HEK293 (cell line): ENCODE measurements around the gene RFLNA.

Experiments used
- CTCF ChIA-PET: fragments of 350-600 bp; formaldehyde crosslinking; extraction: SDS; loops from one replicate; lab custom pipeline; 2021; ENCODE audit warnings: antibody characterized with exemption; lab: Yijun Ruan, JAX
- POLR2A ChIA-PET: fragments of 300-600 bp; formaldehyde crosslinking; extraction: SDS; loops from one replicate; lab custom pipeline; 2020; ENCODE audit warnings: antibody characterized with exemption, inconsistent platforms; lab: Yijun Ruan, JAX
- H3K27ac ChIP-seq: fragments of 200-500 bp; sonication (Bioruptor generic); 2 replicates; pipeline ENCODE4 v1.5.1; 2014; ENCODE audit warnings: low read depth, low read length, control low read depth, inconsistent platforms; ENCODE audit errors: extremely low read depth
- H3K36me3 ChIP-seq, 2 experiments: fragments of 200-500 bp in 1 of 2; sonication (Bioruptor generic) in 1 of 2; 1 replicate in 1 of 2; 2 replicates in 1 of 2; pipeline ENCODE4 v1.5.1; 2014 to 2017; ENCODE audit warnings: inconsistent platforms in 2 of 2, low read length in 2 of 2; ENCODE audit not compliant: control insufficient read depth in 2 of 2, insufficient read depth in 1 of 2
- H3K4me1 ChIP-seq: fragments of 200-500 bp; sonication (Bioruptor generic); 2 replicates; pipeline ENCODE4 v1.5.1; 2014; ENCODE audit warnings: mild to moderate bottlenecking, low read length, inconsistent platforms; ENCODE audit not compliant: control insufficient read depth, insufficient read depth
- H3K4me3 ChIP-seq: 2 replicates; pipeline ENCODE4 v1.5.1; 2011; ENCODE audit warnings: low read depth, mild to moderate bottlenecking, control low read depth, low read length, moderate library complexity
- H3K9me3 ChIP-seq: fragments of 200-500 bp; sonication (Bioruptor generic); 2 replicates; pipeline ENCODE4 v1.5.1; 2014; ENCODE audit warnings: low read depth, low read length, inconsistent platforms; ENCODE audit not compliant: control insufficient read depth, insufficient read depth
- CTCF ChIP-seq: fragments of 450-650 bp; formaldehyde crosslinking; IDR thresholded peaks from 2 replicates; pipeline ENCODE4 v1.5.1; 2016; ENCODE audit warnings: missing biosample characterization, missing genetic modification characterization
- EGR2 ChIP-seq: fragments of 450-650 bp; formaldehyde crosslinking; IDR thresholded peaks from 2 replicates; pipeline ENCODE4 v1.5.1; 2016; ENCODE audit warnings: low read depth, missing biosample characterization, missing genetic modification characterization
- KLF1 ChIP-seq: fragments of 450-650 bp; formaldehyde crosslinking; IDR thresholded peaks from 2 replicates; pipeline ENCODE4 v1.5.1; 2016; ENCODE audit warnings: missing biosample characterization, missing genetic modification characterization
- WT1 ChIP-seq: fragments of 450-650 bp; formaldehyde crosslinking; IDR thresholded peaks from 2 replicates; pipeline ENCODE4 v1.5.1; 2016; ENCODE audit warnings: missing biosample characterization, missing genetic modification characterization
- ZBTB48 ChIP-seq: fragments of 450-650 bp; formaldehyde crosslinking; IDR thresholded peaks from 2 replicates; pipeline ENCODE4 v1.5.1; 2016; ENCODE audit warnings: missing biosample characterization, missing genetic modification characterization
- ZFP37 ChIP-seq: fragments of 450-650 bp; formaldehyde crosslinking; IDR thresholded peaks from 2 replicates; pipeline ENCODE4 v1.5.1; 2016; ENCODE audit warnings: missing biosample characterization, missing genetic modification characterization
- ZNF133 ChIP-seq: fragments of 450-650 bp; formaldehyde crosslinking; IDR thresholded peaks from 2 replicates; pipeline ENCODE4 v1.5.1; 2016; ENCODE audit warnings: missing biosample characterization, missing genetic modification characterization
- ZNF138 ChIP-seq: fragments of 450-650 bp; formaldehyde crosslinking; IDR thresholded peaks from 2 replicates; pipeline ENCODE4 v1.5.1; 2016; ENCODE audit warnings: missing biosample characterization, missing genetic modification characterization, borderline replicate concordance
- ZNF16 ChIP-seq: fragments of 450-650 bp; formaldehyde crosslinking; IDR thresholded peaks from 2 replicates; pipeline ENCODE4 v1.5.1; 2016; ENCODE audit warnings: low read depth, missing biosample characterization, missing genetic modification characterization
- ZNF274 ChIP-seq, 2 experiments: fragments of 200-500 bp in 1 of 2; fragments of 450-650 bp in 1 of 2; sonication (Bioruptor generic) in 1 of 2; formaldehyde crosslinking in 1 of 2; IDR thresholded peaks; 2 replicates each; pipeline versions ENCODE4 v1.5.1 to v1.6.1; 2014 to 2016; ENCODE audit warnings: borderline replicate concordance in 1 of 2, inconsistent platforms in 1 of 2, low read length in 1 of 2, missing biosample characterization in 1 of 2, missing genetic modification characterization in 1 of 2
- ZNF37A ChIP-seq: fragments of 450-650 bp; IDR thresholded peaks from 2 replicates; pipeline ENCODE4 v1.5.1; 2018; ENCODE audit warnings: missing biosample characterization, missing genetic modification characterization
- ZNF48 ChIP-seq: fragments of 450-650 bp; formaldehyde crosslinking; IDR thresholded peaks from 2 replicates; pipeline ENCODE4 v1.5.1; 2016; ENCODE audit warnings: missing biosample characterization, missing genetic modification characterization
- ZNF521 ChIP-seq: fragments of 450-650 bp; formaldehyde crosslinking; IDR thresholded peaks from 2 replicates; pipeline ENCODE4 v1.5.1; 2017; ENCODE audit warnings: missing biosample characterization, mild to moderate bottlenecking, missing genetic modification characterization
- ZNF558 ChIP-seq: fragments of 450-650 bp; formaldehyde crosslinking; IDR thresholded peaks from 2 replicates; pipeline ENCODE4 v1.5.1; 2016; ENCODE audit warnings: missing biosample characterization, missing genetic modification characterization
- ZNF658 ChIP-seq: fragments of 450-650 bp; formaldehyde crosslinking; IDR thresholded peaks from 2 replicates; pipeline ENCODE4; 2016; ENCODE audit warnings: missing biosample characterization, missing genetic modification characterization
- ZNF692 ChIP-seq: fragments of 450-650 bp; formaldehyde crosslinking; IDR thresholded peaks from 2 replicates; pipeline ENCODE4 v1.5.1; 2016; ENCODE audit warnings: missing biosample characterization, missing genetic modification characterization
- ZNF792 ChIP-seq: fragments of 450-650 bp; formaldehyde crosslinking; IDR thresholded peaks from 2 replicates; pipeline ENCODE4 v1.5.1; 2016; ENCODE audit warnings: missing biosample characterization, missing genetic modification characterization
- ZXDB ChIP-seq: fragments of 450-650 bp; formaldehyde crosslinking; IDR thresholded peaks from 2 replicates; pipeline ENCODE4 v1.5.1; 2016; ENCODE audit warnings: missing biosample characterization, missing genetic modification characterization
- TF ChIP-seq, protein P1 (sequence below): fragments of 450-650 bp; formaldehyde crosslinking; IDR thresholded peaks from 2 replicates; pipeline ENCODE4 v1.5.1; 2016; ENCODE audit warnings: missing biosample characterization, missing genetic modification characterization

The RFLNA gene

GRCh38 chr12:124354400-124354799, 59.5 kb downstream of the RFLNA start (continued):
- no peak for TF ChIP-seq ZNF692 (tag by site-specific recombination)
- no peak for TF ChIP-seq CTCF (tag by site-specific recombination)
- TF ChIP-seq ZNF521 (tag by site-specific recombination), result no peak
- no peak for TF ChIP-seq ZNF274 (IDR thresholded peaks at IDR 0.05; ENCODE audit: low read length)
- no peak for TF ChIP-seq ZNF274 (tag by site-specific recombination; IDR thresholded peaks at IDR 0.05; ENCODE audit: borderline replicate concordance)
- TF ChIP-seq EGR2 (tag by site-specific recombination), result no peak

GRCh38 chr12:124356221-124356620, 61.3 kb downstream of the RFLNA start:
- TF ChIP-seq ZNF16 (tag by site-specific recombination) (peak; percentile 90), ZFP37 (tag by site-specific recombination) (no peak)
- no peak overlapping the region for H3K27ac ChIP-seq
- H3K36me3 ChIP-seq, result peaks cover 0 to 75% of the 10 kb centered on the region in 2 experiments; a peak in 1 of 3 replicates
- H3K4me1 ChIP-seq, result no peaks in the 10 kb centered on the region
- H3K4me3 ChIP-seq, result no peak overlapping the region
- H3K9me3 ChIP-seq, result no peaks in the 10 kb centered on the region
- ChIA-PET POLR2A (no interaction called here), CTCF (no interaction called here)

GRCh38 chr12:124357616-124358015, 62.7 kb downstream of the RFLNA start:
- H3K4me1 ChIP-seq, result no peaks in the 10 kb centered on the region
- H3K27ac ChIP-seq, result no peak overlapping the region
- H3K36me3 ChIP-seq, result peaks cover 0 to 71% of the 10 kb centered on the region in 2 experiments; a peak in 1 of 3 replicates
- ChIA-PET POLR2A (no interaction called here), CTCF (no interaction called here)
- no peak overlapping the region for H3K4me3 ChIP-seq
- TF ChIP-seq ZNF48 (tag by site-specific recombination), result no peak
- no peak for TF ChIP-seq ZNF558 (tag by site-specific recombination)
- no peak for TF ChIP-seq KLF1 (tag by site-specific recombination)
- TF ChIP-seq, protein P1, sequence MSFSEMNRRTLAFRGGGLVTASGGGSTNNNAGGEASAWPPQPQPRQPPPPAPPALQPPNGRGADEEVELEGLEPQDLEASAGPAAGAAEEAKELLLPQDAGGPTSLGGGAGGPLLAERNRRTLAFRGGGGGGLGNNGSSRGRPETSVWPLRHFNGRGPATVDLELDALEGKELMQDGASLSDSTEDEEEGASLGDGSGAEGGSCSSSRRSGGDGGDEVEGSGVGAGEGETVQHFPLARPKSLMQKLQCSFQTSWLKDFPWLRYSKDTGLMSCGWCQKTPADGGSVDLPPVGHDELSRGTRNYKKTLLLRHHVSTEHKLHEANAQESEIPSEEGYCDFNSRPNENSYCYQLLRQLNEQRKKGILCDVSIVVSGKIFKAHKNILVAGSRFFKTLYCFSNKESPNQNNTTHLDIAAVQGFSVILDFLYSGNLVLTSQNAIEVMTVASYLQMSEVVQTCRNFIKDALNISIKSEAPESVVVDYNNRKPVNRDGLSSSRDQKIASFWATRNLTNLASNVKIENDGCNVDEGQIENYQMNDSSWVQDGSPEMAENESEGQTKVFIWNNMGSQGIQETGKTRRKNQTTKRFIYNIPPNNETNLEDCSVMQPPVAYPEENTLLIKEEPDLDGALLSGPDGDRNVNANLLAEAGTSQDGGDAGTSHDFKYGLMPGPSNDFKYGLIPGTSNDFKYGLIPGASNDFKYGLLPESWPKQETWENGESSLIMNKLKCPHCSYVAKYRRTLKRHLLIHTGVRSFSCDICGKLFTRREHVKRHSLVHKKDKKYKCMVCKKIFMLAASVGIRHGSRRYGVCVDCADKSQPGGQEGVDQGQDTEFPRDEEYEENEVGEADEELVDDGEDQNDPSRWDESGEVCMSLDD (tag by site-specific recombination), result no peak
- TF ChIP-seq ZNF658 (tag by site-specific recombination), result no peak
- no peak for TF ChIP-seq ZNF133 (tag by site-specific recombination)
- no peak for TF ChIP-seq WT1 (tag by site-specific recombination)
- TF ChIP-seq ZXDB (tag by site-specific recombination), result no peak
- TF ChIP-seq EGR2 (tag by site-specific recombination), result no peak
- TF ChIP-seq ZNF792 (tag by site-specific recombination), result no peak
- TF ChIP-seq ZBTB48 (tag by site-specific recombination), result no peak
- no peak for TF ChIP-seq ZNF138 (tag by site-specific recombination)
- TF ChIP-seq ZNF37A (tag by site-specific recombination), result no peak
- no peaks in the 10 kb centered on the region for H3K9me3 ChIP-seq
